Activated T-cell treated with anti-CD3 and anti-CD28 coated beads for 48 hours (primary cell): ENCODE data around the gene CCDC33.
A peak's percentile ranks its signal among the peaks of the same experiment; 100 is the strongest.

Experiments
- DNase-seq: peaks from one replicate; pipeline ENCODE4 v3.0.0-alpha.2; 2020; ENCODE audit warnings: low read depth

The CCDC33 gene

DNA sequence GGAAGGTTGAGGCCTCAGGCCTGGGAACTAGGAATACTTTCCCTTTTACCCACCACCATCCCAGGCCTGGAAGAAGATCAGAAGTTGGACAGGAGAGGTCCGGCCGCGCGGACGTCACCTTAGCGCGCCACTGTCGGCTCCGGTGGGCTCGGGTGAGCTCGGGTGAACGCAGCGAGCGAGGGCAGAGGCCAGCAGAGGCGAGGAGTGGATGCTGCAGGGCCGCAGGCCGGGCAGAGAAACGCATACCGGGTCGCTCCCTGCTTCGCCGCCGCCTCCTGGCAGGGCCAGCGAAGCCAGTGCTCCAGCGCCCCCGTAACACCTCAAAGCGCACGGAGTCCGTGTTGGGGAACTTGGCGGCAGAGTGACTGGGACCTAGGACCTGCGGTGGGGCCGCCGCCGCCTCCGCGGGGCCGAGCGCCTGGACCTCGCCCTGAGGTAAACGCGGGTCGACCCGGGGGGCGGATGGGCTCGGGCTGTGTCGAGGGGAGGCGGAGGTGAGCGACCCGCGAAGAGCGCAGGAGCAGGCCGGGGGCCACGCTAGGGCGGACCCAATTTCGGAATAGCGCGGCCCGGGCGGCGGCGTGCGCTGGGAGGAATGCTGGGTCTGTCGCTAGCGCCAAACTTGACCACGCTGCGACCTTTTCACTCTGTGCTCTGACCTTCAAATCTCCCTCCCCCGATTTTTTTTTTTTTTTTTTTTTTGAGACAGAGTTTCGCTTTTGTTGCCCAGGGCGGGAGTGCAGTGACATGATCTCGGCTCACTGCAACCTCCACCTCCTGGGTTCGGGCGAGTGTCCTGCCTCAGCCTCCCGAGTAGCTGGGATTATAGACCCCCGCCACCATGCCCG is 129.7 kb downstream of the CCDC33 start:
- no peak for DNase-seq

- DNase-seq = no peak
Measured at GRCh38 chr15:74367296-74367854, 131.2 kb downstream of the CCDC33 start, which contains the start of gene CYP11A1. CYP11A1 (minus strand) TSS chr15:74367646; CDS start chr15:74367585, 61 bp downstream.

DNA sequence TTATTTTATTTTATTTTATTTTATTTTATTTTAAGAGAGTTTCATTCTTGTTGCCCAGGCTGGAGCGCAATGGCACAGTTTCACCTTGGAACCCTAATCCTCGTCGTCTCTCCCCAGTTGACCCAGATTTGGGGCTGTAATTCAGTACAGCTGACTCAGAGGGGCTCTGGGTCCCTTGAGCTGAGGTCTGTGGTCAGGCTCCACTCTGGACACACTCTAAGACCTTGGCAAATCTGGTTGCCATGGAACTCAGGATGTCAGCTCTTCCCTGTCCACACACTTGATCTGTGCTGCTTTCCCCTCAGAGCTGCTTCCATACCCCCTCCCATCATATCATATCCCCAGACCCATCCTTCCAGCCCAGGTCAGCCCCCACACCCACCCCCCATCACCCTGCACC is 132.0 kb downstream of the CCDC33 start:
- DNase-seq = no peak

GRCh38 chr15:74369084-74369745 is 133.1 kb downstream of the CCDC33 start:
- DNase-seq = no peak

GRCh38 chr15:74369756-74370155 is 133.6 kb downstream of the CCDC33 start:
- no peak for DNase-seq

- DNase-seq = no peak
Measured at GRCh38 chr15:74370471-74370870, 134.3 kb downstream of the CCDC33 start.

- no peak for DNase-seq
Measured at GRCh38 chr15:74373056-74373650, 137.0 kb downstream of the CCDC33 start.

- peak; percentile 94 for DNase-seq
Measured at GRCh38 chr15:74373731-74374647, 137.9 kb downstream of the CCDC33 start.

DNA sequence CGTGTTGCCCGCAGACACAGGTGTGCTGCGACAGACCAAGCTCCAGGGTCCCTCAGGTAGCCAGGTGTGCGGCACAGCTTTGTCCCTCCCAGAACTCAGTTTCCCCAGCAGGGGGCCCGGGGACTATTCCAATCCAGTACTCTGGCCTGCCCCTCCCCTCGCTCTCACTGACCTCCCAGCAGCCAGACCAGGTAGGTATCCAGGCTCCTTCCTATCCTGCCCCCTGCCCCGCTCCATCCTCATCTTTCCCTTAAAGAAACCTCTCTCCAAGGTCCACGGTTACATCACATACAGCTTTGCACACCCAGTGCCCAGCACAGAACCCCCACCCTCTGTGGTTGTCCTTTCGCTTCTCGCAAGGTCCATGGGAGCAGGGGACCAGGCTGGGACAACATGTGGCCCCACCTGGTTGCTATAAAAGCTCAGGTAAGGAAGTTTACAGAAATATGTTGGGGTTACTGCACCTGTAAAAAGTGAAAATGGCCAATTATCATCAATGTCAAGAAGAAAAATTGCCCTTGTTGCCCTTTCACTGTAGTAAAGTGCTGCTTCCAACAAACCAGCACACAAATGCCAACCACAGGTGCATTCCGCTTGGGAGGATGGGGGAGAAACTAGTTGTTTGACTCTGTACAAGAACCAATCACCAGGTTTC is 138.6 kb downstream of the CCDC33 start:
- DNase-seq = no peak

GRCh38 chr15:74375303-74375693 is 139.2 kb downstream of the CCDC33 start:
- peak; percentile 73 for DNase-seq

DNA sequence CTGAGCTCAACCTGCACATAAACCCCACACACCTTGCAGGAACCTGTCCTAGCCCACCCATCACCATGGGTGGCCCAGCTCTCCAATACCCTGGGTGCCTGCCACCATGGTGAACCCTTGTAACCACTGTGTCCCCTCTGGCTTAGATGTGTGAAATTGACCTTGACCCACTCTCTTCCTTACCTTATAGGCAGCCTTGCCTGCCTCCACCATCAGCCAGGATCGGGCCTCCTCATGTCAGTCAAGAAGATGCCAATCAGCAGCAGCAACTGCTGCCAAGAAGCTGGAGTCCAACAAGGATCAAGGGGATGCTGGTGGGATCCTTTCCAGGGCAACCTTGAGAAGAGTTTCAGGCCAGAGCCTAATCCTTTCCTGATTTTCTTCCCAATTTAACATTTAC is 140.1 kb downstream of the CCDC33 start:
- DNase-seq = no peak

- no peak for DNase-seq
Measured at GRCh38 chr15:74376825-74377581, 140.9 kb downstream of the CCDC33 start.

- DNase-seq = no peak
Measured at GRCh38 chr15:74377831-74378766, 142.0 kb downstream of the CCDC33 start.

DNA sequence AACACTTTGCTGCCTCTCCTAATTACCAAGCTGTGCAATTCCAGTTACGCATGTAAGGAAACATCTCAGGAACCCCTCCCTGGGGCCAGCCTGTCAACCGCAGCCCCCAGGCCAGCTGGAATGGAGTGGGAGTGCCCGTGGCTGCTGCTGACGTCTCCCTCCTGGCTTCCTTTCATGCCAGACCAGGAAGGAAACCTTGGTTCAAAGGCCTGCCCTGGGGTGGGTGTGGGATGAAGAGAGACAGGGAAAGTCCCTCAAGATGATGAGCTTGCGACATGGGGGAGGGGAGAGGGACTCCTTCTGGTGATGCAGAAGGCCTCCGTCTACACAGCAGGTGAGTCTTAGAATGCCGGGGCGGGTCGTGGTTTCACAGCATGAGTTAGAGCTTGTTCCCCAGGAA is 142.7 kb downstream of the CCDC33 start:
- peak; percentile 65 for DNase-seq

DNA sequence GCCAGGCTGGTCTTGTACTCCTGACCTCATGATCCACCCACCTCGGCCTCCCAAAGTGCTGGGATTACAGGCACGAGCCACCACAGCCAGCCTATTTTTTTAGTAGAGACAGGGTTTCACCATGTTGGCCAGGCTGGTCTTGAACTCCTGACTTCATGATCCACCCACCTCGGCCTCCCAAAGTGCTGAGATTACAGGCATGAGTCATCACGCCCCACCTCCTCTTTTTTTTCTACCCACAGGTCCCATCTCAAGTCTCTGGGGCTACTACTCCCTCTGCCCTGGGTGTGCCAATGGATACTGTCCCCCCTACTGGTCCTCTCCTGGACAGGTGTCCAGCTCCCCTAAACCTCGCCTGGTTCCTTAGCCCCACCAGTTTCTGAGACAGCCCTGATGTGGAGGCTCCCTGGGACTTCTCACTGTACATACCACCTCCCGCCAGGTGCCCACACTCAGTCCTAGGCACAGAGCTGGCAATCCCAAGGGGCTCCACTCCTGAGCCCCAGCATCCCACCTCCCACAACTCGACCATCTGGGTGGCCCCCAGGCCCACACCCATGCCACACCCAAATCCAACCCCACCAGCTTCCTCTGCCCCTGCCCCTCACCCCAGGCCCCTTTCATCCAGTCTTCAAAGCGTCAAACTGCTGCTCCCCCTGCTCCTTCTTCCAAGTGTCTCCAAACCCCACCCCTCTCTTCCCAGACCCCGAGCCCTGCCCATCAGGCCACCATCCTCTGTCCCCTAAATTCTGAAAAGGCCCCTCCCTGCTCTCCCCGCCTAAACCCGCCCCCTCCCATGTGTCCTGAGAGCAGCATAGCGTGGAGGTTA is 144.4 kb downstream of the CCDC33 start:
- no peak for DNase-seq

- DNase-seq = no peak
Measured at GRCh38 chr15:74381190-74381453, 145.0 kb downstream of the CCDC33 start.

- no peak for DNase-seq
Measured at GRCh38 chr15:74381481-74381880, 145.4 kb downstream of the CCDC33 start.

- DNase-seq = peak; percentile 78
Measured at GRCh38 chr15:74382004-74382816, 146.1 kb downstream of the CCDC33 start.
